A549 (cell line): ENCODE results near the gene RNFT1. TPM values are rescaled to one million over a fixed set of nuclear protein-coding genes. Genes with fewer than 3 reads are reported as not detected.
"Not testable (repeated sequence)": the region's sequence is repeated elsewhere in the genome, so short reads cannot be mapped to it uniquely, and the experiment has no call there.

Source experiments
- ATAC-seq, 2 experiments: fragments of 200-7000 bp in 1 of 2; fragments of >200 bp in 1 of 2; cut with Nextera tagmentation in 1 of 2; cut with Tn5 transposase in 1 of 2; 3 replicates each; pipeline versions ENCODE4 v1.8.0 to v1.9.1; 2018 to 2020; ENCODE audit warnings: mild to moderate bottlenecking in 1 of 2, moderate library complexity in 1 of 2
- CTCF ChIA-PET: fragments of 300-600 bp; sonication (Branson Sonifier 250); formaldehyde crosslinking; extraction: SDS; loops from one replicate; lab custom pipeline; 2021; ENCODE audit warnings: antibody characterized with exemption, inconsistent platforms; lab: Yijun Ruan, JAX
- POLR2A ChIA-PET: fragments of 350-600 bp; formaldehyde crosslinking; extraction: SDS; loops from one replicate; lab custom pipeline; 2021; ENCODE audit warnings: antibody characterized with exemption, inconsistent platforms; lab: Yijun Ruan, JAX
- DNase-seq, 2 experiments: peaks; one replicate each; pipeline versions ENCODE4 v3.0.0 to v3.0.0-alpha.2; 2011 to 2016; ENCODE audit warnings: low read depth in 1 of 2, low spot score in 1 of 2
- FAIRE-seq: peaks from 2 replicates; lab custom pipeline; 2011; peaks lifted over from hg19 to GRCh38; lab: Jason Lieb, UNC
- H3K27ac ChIP-seq, 2 experiments: fragments of >200 bp; sonication (Bioruptor Twin); formaldehyde crosslinking; 3 replicates each; pipeline ENCODE4 v1.5.1; 2016 to 2017
- H3K4me1 ChIP-seq: fragments of >200 bp; sonication (Bioruptor Twin); formaldehyde crosslinking; 3 replicates; pipeline ENCODE4 v1.6.1; 2016
- H3K4me2 ChIP-seq: fragments of >200 bp; sonication (Bioruptor Twin); formaldehyde crosslinking; 3 replicates; pipeline ENCODE4 v1.6.1; 2016
- H3K4me3 ChIP-seq: fragments of >200 bp; sonication (Bioruptor Twin); formaldehyde crosslinking; 3 replicates; pipeline ENCODE4 v1.5.1; 2016
- H3K9me3 ChIP-seq: fragments of >200 bp; sonication (Bioruptor Twin); formaldehyde crosslinking; 3 replicates; pipeline ENCODE4 v1.6.1; 2016
- BHLHE40 ChIP-seq: IDR thresholded peaks from 2 replicates; pipeline ENCODE4 v1.6.1; 2012; ENCODE audit warnings: low read depth, low read length, inconsistent platforms
- FOSL2 ChIP-seq, 2 experiments: fragments of 450-650 bp in 1 of 2; fragments of >200 bp in 1 of 2; sonication (Bioruptor Twin) in 1 of 2; formaldehyde crosslinking; IDR thresholded peaks; 2 replicates each; pipeline versions ENCODE4 v1.5.0 to v1.6.1; 2016 to 2020; ENCODE audit warnings: mild to moderate bottlenecking in 1 of 2, moderate library complexity in 1 of 2
- HOXB5 ChIP-seq: fragments of 250-450 bp; sonication (Bioruptor Pico); IDR thresholded peaks from 2 replicates; pipeline ENCODE4 v1.5.0; 2020; ENCODE audit warnings: mild to moderate bottlenecking, moderate library complexity
- KDM1A ChIP-seq: fragments of 200-600 bp; sonication (generic); IDR thresholded peaks from 2 replicates; pipeline ENCODE4 v1.6.1; 2016; ENCODE audit warnings: low read depth, mild to moderate bottlenecking
- MAZ ChIP-seq: fragments of 150-350 bp; IDR thresholded peaks from 2 replicates; pipeline ENCODE4 v1.6.1; 2014; ENCODE audit warnings: antibody characterized with exemption, low read depth, low read length, borderline replicate concordance
- MYC ChIP-seq: IDR thresholded peaks from 2 replicates; pipeline ENCODE4 v1.6.1; 2012; ENCODE audit warnings: mild to moderate bottlenecking, inconsistent platforms, low read length, improper control_type of control experiment, borderline replicate concordance
- SMC3 ChIP-seq: fragments of >200 bp; sonication (Bioruptor Twin); formaldehyde crosslinking; IDR thresholded peaks from 3 replicates; pipeline ENCODE4 v1.6.1; 2018; ENCODE audit warnings: inconsistent platforms
- ZFP36 ChIP-seq: fragments of 450-650 bp; IDR thresholded peaks from 2 replicates; pipeline ENCODE4 v1.6.1; 2014; ENCODE audit warnings: borderline replicate concordance; ENCODE audit not compliant: partially characterized antibody
- WGBS: methylation state at CpG from one replicate; pipeline ENCODE4 v1.1.6; 2017; ENCODE audit errors: missing lambda C conversion rate; 5-methylcytosine and 5-hydroxymethylcytosine counted together
- polyA plus RNA-seq, 4 experiments: library from polyadenylated mRNA; depleted of rRNA in 3 of 4; stranded (reverse); fragments of >200 nt; fragmentation: RNase III in 1 of 4; extraction: RNeasy Plus Mini Kit Qiagen cat#74134 plus additional on column Dnase treatment in 1 of 4; gene quantifications; 2 replicates in 3 of 4; 3 replicates in 1 of 4; pipeline ENCODE4 v1.2.3, GENCODE V29; 2011 to 2017
- TF ChIP-seq, protein P1 (sequence below): fragments of >200 bp; sonication (Bioruptor Twin); formaldehyde crosslinking; IDR thresholded peaks from 3 replicates; pipeline ENCODE4 v1.5.1; 2016
- TF ChIP-seq, protein P2 (sequence below): IDR thresholded peaks from 2 replicates; pipeline ENCODE4 v1.6.1; 2012; ENCODE audit warnings: low read depth, borderline replicate concordance
- TF ChIP-seq, protein P3 (sequence below): IDR thresholded peaks from 2 replicates; pipeline ENCODE4 v1.6.1; 2012
- TF ChIP-seq, protein P4 (sequence below): fragments of 200-600 bp; sonication (generic); IDR thresholded peaks from 2 replicates; pipeline ENCODE4 v1.6.1; 2016; ENCODE audit warnings: antibody characterized with exemption, mild to moderate bottlenecking, moderate library complexity

RNFT1 gene
- polyA plus RNA-seq, 2 of the 4 experiments (the other 2 are of a cell fraction) = 16.2 to 29.9 TPM

DNA sequence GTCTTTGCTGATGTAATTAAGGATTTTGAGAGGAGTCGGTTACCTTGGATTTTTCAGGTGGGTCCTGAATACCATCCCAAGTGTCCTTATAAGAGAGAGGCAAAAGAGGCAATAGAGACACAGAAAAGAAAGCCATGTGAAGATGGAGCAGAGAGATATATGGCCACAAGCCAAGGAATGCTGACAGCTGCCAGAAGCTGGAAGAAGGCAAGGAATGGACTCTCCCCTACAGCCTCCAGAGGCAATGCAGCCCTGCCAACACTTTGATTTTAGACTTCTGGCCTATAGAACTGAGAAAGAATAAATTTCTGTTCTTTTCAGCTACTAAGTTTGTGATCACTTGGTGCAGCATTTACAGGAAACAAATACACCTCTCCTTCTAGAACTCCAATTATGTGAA lies 8.2 kb upstream of the RNFT1 start:
- POLR2A ChIA-PET = no interaction called here
- no peak overlapping the region for H3K27ac ChIP-seq
- TF ChIP-seq ZFP36 (no peak), SMC3 (no peak), KDM1A (no peak), MYC (no peak), MAZ (no peak), HOXB5 (CRISPR knock-in tag) (no peak)
- TF ChIP-seq, protein P1, sequence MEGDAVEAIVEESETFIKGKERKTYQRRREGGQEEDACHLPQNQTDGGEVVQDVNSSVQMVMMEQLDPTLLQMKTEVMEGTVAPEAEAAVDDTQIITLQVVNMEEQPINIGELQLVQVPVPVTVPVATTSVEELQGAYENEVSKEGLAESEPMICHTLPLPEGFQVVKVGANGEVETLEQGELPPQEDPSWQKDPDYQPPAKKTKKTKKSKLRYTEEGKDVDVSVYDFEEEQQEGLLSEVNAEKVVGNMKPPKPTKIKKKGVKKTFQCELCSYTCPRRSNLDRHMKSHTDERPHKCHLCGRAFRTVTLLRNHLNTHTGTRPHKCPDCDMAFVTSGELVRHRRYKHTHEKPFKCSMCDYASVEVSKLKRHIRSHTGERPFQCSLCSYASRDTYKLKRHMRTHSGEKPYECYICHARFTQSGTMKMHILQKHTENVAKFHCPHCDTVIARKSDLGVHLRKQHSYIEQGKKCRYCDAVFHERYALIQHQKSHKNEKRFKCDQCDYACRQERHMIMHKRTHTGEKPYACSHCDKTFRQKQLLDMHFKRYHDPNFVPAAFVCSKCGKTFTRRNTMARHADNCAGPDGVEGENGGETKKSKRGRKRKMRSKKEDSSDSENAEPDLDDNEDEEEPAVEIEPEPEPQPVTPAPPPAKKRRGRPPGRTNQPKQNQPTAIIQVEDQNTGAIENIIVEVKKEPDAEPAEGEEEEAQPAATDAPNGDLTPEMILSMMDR = no peak
- TF ChIP-seq, all 56 proteins: peak for 0
- Histone ChIP-seq H3K4me1 (no peaks in the 10 kb centered on the region), H3K4me2 (no peak overlapping the region), H3K4me3 (no peak overlapping the region), H3K9me3 (no peaks in the 10 kb centered on the region)
- DNase-seq (no peak), FAIRE-seq (no peak), ATAC-seq (peak; percentile 39 to 58; a peak in 4 of 6 replicates)
- 91% methylated on average over 1 of the region's 1 CpG for WGBS
- CTCF ChIA-PET = interaction anchor here (1.4 kb wide), 1 partner anchor 59 kb away, joined by 4 read pairs; no protein-coding TSS in a partner anchor

DNA sequence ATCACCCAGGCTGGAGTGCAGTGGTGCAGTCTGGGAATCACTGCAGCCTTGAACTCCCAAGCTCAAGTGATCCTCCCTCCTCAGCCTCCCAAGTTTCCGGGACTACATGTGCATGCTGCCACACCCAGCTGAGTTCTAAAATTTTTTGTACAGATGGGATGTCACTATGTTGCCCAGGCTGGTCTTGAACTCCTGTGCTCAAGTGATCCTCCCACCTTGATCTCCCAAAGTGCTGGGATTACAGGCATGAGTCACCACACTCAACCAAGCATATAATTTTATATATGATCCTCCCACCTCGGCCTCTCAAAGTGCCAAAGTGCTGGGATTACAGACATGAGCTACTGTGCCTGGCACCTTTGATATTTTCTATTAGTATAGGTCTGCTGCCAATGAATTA lies 7.2 kb upstream of the RNFT1 start:
- WGBS = 57% methylated on average over 2 of the region's 2 CpGs
- H3K4me2 ChIP-seq, POLR2A ChIA-PET: not testable (repeated sequence)

DNA sequence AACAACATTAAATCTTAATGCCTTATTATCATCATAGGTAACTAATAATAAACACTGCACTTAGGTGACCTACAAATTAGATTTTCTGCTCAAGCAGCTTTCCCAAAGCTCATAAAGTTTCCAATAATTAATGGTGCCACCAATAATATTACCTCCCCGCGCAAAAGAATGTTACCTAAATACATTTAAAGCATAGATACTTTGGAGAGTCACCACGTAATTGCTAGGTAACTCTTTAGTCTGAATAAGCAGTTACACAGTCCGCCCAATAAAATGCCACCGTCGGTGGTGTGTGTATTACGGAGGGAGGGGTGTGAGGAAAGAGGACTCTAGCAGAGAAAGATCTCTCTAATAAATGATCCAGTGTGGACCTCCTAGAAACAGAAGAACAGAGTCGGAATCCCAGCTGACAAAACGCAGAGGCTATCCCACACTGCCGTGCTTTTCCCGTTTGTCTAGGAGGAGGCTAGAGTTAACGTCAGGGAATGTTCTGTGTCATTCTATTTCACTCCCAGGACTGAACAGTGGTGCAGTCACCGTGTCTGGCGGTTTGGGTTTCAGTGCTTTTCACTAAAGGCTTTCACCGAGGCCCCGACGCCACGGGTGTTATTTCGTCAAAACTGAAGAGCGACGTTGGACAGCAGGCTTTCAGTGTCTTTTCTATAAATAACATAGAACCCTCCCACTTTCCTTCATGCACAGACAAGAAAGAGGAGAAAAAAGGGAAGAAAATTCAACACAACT lies 630 bp downstream of the RNFT1 start:
- FAIRE-seq (peak; percentile 28), DNase-seq (peak in 1 of 2 experiments; percentile 43), ATAC-seq (peak; percentile 58 to 68)
- TF ChIP-seq, protein P2, sequence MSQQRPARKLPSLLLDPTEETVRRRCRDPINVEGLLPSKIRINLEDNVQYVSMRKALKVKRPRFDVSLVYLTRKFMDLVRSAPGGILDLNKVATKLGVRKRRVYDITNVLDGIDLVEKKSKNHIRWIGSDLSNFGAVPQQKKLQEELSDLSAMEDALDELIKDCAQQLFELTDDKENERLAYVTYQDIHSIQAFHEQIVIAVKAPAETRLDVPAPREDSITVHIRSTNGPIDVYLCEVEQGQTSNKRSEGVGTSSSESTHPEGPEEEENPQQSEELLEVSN = peak; percentile 51; the same call in 1 of the 2 replicates
- TF ChIP-seq MYC (no peak), BHLHE40 (no peak)
- TF ChIP-seq, protein P3, sequence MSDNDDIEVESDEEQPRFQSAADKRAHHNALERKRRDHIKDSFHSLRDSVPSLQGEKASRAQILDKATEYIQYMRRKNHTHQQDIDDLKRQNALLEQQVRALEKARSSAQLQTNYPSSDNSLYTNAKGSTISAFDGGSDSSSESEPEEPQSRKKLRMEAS = peak; percentile 31
- TF ChIP-seq, protein P4, sequence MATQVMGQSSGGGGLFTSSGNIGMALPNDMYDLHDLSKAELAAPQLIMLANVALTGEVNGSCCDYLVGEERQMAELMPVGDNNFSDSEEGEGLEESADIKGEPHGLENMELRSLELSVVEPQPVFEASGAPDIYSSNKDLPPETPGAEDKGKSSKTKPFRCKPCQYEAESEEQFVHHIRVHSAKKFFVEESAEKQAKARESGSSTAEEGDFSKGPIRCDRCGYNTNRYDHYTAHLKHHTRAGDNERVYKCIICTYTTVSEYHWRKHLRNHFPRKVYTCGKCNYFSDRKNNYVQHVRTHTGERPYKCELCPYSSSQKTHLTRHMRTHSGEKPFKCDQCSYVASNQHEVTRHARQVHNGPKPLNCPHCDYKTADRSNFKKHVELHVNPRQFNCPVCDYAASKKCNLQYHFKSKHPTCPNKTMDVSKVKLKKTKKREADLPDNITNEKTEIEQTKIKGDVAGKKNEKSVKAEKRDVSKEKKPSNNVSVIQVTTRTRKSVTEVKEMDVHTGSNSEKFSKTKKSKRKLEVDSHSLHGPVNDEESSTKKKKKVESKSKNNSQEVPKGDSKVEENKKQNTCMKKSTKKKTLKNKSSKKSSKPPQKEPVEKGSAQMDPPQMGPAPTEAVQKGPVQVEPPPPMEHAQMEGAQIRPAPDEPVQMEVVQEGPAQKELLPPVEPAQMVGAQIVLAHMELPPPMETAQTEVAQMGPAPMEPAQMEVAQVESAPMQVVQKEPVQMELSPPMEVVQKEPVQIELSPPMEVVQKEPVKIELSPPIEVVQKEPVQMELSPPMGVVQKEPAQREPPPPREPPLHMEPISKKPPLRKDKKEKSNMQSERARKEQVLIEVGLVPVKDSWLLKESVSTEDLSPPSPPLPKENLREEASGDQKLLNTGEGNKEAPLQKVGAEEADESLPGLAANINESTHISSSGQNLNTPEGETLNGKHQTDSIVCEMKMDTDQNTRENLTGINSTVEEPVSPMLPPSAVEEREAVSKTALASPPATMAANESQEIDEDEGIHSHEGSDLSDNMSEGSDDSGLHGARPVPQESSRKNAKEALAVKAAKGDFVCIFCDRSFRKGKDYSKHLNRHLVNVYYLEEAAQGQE = 0 out of 2 replicates have a peak, but pooled peaks have one; percentile 0
- H3K4me1 ChIP-seq = peaks cover 15% of the 10 kb centered on the region
- H3K4me2 ChIP-seq = peak overlapping the region; percentile 82
- no peaks in the 10 kb centered on the region for H3K9me3 ChIP-seq
- WGBS = 7% methylated on average over 21 of the region's 21 CpGs
- ChIA-PET CTCF (interaction anchor here (0.8 to 1.2 kb wide), 5 partner anchors 11 to 73 kb away, joined by 3 to 6 read pairs (median 3); no protein-coding TSS in a partner anchor), POLR2A (interaction anchor here (0.5 to 1.9 kb wide), 10 partner anchors 10 to 345 kb away, joined by 3 to 8 read pairs (median 4); partner anchors contain the start of genes CLTC, PTRH2 and VMP1)
- peak overlapping the region; percentile 76 to 85 for H3K27ac ChIP-seq
- peak overlapping the region; percentile 74 for H3K4me3 ChIP-seq

More for the DNA sequence above, 7.2 kb upstream of the RNFT1 start:
- not testable (repeated sequence) for H3K27ac ChIP-seq; DNase-seq; ATAC-seq; H3K9me3 ChIP-seq; FAIRE-seq; H3K4me3 ChIP-seq; H3K4me1 ChIP-seq; TF ChIP-seq FOSL2 (IDR thresholded peaks at IDR 0.05)
- TF ChIP-seq FOSL2 (CRISPR knock-in tag; IDR thresholded peaks at IDR 0.05) = peak; percentile 40
- CTCF ChIA-PET = interaction anchor here (0.7 kb wide), 1 partner anchor 321 kb away, joined by 3 read pairs; no protein-coding TSS in a partner anchor
